HG03175 (cell line): Measurements from ENCODE around the gene TPO.
"Not testable (repeated sequence)": the region's sequence is repeated elsewhere in the genome, so short reads cannot be mapped to it uniquely, and the experiment has no call there.

Experiments
- ATAC-seq: cut with Tn5 transposase; IDR thresholded peaks from one replicate; pipeline ENCODE4 v1.9.1; 2021; ENCODE audit warnings: mild to moderate bottlenecking, moderate library complexity; ENCODE audit not compliant: unreplicated experiment

Gene TPO

DNA sequence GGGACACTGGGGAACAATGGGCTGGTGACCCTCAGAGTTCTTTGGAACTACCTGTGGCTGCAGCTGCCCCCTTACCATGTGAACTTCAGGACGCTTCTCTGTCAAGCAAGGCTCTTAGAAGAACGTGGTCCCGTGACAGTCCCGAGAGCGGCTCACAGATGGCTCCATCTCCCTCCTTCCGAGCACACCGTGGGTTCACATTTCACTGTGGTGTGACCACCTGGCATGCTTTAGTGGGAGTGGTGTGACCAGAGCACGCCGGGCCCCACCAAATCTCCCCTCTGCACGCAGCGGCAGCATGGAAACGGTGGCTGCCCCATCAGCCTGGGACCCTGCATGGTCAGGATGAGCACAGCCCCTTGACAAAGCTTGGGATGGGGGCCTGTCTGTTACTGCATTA is 9.7 kb upstream of the TPO start:
- ATAC-seq, result no peak

DNA sequence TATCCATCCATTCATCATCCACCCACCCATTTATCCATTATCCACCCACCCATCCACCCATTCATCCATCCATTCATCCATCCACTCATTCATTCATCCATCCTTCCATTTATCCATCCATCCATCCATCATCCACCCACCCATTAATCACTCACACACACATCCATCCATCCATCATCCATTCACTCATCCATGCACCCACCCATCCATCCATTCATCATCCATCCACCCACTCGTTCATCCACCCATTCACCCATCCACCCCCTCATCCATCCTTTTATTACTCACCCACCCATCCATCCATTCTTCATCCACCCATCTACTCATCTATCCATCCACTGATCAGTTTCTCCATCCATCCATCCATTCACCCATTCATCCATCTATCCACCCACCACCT is 8.1 kb upstream of the TPO start:
- ATAC-seq, result no peak

DNA sequence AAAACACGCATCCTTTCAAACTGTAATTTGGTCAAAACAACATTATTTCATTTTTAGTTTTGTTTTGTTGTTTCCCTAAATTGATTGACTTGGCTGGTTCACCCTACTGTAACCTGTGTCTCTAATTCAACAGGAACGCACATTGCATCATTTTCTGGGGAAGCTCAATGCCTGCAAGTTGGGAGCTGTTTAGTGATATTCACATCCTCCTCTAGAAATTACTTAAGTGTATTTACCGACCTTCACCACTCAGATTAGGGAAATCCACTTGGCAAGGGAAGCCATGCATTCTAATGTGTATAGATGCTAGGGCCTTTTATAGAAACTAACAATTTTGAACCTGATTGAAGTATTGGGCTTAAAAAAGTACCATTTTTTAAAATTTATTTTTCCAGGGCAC is 7.3 kb upstream of the TPO start:
- no peak for ATAC-seq

DNA sequence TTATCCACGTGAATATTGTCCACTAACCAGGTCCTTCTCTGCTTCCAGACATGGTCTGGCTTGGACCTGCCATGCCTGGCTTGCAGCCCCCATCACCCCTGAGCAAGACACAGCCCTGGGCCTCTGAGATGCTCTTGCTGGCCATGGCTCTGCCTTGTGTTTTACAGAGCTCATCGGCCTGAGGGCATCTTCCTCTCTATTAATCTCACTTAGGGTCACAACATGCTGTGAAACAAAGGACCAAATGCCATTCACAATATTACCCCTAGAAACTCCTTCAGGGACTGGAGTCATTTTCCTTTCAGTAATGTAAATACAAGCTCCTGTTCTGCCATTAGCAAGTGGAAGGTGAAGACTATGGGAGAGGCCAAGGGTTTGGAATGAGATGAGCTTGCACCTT is 6.8 kb upstream of the TPO start:
- ATAC-seq, result no peak

DNA sequence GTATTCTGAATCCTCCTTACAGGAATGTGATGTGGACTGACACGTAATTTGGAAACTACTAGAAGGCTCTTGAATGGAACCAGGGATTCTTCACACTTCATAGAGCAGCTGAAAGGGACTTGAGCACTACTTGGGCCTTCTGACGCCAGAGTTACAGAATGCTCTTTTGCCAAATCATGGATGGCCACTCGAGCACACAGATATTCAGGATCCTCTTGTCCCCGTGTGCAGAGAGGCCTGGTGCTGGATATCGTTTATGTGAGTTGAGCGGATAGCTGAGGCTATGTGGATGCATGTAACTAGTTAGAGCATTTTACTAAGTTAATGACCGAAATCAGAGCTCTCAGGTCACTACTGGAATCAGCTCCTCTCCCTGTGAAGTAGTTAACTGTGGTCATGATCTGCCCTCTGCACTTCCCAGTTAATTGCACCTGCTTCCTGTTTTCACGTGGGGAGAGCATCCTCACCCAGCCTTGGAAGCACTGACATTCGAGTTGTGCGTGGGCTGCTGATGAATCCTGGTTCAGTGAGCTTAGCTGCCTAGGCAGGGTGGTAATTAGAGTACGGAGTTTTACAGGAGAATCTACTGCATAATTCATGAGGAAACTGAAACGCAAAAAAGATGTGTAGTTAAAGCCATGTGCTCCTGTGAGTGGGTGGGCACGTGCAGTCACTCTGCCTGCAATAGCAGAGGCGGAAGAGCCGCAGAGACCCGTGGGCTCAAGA is 5.2 kb upstream of the TPO start:
- no peak for ATAC-seq

DNA sequence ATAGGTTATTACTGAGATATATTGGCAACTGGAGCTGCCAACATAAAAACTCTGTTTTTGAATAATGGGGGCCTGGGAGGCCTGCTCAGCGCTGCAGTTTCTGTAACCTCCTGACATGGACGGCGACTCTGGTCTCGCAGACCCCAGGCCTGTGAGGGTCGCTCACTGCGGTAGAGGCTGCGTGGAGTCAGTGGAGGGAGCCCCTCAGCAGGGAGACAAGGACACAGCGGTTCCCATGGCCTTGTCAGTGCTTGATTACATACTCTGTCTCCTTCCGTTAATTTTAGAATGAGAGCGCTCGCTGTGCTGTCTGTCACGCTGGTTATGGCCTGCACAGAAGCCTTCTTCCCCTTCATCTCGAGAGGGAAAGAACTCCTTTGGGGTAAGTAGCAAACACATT is 858 bp downstream of the TPO start:
- no peak for ATAC-seq

DNA sequence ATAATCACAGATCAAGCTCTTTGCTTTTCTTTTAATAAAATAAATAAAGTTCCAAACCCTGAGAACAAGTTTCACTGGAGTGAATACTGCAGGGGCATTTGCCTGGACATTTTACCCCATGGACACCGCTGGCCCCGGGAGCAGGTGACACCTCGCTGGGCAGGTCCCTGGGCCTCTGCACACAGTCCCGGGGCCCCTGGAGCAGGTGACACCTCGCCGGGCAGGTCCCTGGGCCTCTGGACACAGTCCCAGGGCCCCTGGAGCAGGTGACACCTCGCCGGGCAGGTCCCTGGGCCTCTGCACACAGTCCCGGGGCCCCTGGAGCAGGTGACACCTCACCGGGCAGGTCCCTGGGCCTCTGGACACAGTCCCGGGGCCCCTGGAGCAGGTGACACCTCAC is 1.6 kb downstream of the TPO start:
- ATAC-seq, result not testable (repeated sequence)

DNA sequence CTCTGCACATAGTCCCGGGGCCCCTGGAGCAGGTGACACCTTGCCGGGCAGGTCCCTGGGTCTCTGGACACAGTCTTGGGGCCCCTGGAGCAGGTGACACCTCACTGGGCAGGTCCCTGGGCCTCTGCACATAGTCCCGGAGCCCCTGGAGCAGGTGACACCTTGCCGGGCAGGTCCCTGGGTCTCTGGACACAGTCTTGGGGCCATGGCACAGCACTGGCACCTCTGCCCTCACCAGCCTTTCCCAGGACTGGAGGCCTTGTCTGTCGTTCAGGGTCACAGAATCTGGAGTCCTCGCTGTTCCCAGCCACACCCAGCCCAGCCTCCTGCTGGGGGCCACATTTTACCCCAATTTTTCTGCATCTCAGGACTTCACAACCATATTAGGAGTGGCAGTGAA is 2.2 kb downstream of the TPO start:
- ATAC-seq, result no peak

DNA sequence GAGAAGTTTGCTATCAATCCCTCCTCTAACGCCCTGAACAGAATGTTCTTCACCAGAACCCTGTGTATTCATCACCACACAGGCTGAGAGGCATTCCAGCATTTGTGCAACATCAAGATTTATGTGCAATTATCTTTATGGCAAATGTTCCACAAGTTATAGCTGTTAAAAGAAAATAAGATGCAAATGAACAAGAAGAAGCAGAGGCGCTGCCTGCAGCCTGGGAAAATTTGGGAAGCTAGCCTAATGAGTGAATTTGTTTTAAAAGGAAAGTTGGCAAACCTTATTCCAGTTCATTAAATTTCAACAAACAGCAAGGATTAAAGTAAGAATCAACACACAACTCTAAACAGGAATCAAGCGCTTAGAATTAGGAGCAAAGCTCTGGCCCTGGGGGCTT is 5.3 kb downstream of the TPO start:
- no peak for ATAC-seq

DNA sequence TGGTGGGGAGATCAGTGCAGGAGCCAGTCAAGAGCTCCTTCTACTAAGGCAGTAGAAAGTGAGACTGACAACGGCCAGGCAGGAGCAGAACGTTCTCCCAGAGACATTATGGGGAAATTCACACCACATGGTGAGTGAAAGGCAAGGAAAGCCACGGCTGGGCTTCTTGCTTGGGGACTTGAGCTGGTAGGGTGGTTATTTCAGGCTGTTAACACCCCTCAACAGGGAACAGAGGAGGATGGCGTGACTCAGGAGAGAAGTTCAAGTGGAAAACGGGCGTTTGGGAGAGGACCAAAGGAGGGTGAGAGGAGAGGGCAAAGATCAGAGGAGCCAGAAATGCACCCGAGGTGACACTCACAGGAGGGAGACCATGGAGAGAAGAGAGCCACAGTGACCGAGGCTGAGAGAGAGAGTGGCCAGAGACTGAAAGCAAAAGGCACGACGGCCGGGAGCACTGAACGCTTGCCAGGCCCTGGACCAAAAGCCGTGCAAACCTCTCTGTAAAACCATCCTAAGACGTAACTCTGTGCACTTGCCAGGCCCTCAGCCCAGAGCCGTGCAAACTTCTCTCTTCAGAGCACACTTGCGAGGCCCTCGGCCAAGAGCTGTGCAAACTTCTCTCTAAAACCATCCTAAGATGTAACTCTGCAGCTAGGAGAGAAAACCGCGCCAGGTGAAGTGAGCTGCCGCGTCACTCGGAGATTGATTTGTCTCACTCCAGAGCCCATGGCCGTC is 7.7 kb downstream of the TPO start:
- ATAC-seq, result no peak

DNA sequence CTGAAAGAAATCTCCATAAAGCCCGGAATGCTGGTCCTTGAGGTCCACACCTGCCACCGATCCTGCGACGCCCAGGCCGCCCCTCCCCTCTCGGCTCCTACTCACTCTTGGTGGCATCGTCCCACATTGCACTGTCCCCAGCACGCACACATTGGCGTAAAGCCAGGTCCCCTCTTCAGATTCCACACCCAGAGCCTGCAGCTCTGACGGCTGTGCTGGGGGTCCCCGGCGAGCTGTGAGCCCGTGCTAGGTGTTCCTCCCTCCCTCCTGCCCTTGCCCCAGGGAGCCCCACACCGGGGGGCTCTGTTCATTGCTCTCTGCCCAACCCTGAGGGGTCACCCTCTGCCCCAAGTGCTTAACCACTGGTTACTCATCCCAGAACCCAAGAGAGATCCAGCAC is 8.5 kb downstream of the TPO start:
- no peak for ATAC-seq

DNA sequence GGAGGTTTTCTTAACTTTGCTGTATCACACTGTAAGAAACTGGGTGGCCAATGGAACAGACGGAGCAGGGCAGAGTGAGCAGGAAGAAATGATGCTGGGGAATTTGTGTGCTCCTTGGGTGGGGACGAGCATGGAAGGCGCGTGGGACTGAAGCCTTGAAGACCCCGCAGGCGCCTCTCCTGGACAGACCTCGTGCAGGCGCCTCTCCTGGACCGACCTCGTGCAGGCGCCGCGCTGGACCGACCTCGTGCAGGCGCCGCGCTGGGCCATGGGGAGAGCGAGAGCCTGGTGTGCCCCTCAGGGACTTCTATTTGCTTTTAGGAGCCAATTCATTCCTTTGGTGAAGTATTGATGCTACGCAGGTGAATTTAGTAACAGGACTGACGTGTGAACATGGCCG is 8.9 kb downstream of the TPO start:
- ATAC-seq, result no peak

DNA sequence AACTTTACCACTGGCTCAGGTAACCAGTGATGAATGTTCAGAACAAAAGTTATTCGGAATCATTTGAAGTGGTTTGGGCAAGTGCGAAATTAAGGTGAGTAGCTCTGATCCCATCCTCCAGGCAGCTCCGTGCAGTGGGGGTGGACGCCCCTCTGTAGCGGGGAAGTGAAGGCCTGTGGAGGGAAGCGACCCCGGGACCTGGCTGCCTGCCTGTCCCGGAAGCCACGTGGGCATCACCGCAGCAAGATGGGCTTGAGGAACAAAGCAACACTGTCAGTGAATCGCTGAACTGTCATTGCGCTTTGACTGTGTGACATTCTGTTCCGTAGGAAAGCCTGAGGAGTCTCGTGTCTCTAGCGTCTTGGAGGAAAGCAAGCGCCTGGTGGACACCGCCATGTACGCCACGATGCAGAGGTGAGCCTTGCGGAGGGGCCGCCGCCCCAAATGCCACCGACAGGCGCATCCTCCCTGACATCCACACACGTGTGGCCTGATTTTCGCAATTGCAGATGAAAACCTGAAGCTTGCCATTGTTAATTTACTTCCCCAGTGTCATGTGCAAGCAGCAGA is 9.5 kb downstream of the TPO start:
- no peak for ATAC-seq

DNA sequence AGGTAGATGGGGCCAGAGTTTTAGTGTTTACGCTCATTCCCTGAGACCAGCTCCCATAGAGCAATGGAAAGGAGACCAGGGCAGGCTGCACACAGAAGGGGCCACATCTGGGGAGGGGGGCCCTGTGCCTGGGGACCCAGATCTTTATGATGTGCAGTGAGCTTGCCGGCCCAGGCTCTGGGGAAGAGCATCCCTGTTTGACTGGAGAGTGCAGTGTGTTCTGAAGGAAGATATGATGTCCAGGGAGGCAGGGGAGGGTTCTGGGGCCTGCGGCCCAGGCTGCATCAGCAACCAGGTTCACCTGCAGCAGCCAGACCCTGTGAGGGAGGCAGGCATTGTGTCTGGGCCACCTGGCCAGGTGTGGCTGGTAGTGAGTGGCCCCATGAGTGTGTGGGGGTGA is 13.8 kb downstream of the TPO start:
- no peak for ATAC-seq

DNA sequence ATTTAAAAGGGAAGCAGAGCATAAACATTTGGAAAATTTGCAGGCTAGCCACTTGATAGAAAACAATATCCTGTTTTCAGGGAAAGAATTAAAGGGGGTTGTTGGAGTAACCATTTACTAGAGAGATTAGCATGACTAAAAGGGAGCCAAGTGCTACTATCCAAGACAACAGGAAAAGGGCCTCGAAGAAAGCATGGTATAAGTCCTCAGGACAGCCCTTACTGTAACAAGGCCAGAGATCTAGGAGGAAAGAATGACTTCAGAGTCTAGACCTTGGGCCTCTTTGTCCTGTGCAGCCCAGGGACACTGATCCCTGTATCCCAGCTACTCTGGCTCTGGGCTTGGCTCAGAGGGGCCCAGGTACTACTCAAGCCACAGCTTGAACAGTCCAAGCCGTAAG is 16.6 kb downstream of the TPO start:
- no peak for ATAC-seq

DNA sequence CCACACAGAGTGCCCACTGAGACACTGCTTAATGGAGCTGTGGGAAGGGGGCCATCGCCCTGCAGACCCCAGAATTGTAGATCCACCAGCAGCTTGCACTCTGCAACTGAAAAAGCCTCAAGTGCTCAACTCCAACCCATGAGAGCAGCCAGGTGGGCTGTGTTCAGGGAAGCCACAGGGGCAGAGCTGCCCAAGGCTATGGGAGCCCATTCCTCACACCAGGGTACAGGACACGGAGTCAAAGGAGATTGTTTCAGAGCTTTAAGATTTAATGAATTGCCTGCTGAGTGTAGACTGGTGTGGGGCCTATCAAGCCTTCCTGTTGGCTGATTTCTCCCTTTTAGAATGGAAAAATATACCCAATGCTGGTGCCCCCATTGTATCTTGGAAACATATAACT is 17.2 kb downstream of the TPO start:
- no peak for ATAC-seq

DNA sequence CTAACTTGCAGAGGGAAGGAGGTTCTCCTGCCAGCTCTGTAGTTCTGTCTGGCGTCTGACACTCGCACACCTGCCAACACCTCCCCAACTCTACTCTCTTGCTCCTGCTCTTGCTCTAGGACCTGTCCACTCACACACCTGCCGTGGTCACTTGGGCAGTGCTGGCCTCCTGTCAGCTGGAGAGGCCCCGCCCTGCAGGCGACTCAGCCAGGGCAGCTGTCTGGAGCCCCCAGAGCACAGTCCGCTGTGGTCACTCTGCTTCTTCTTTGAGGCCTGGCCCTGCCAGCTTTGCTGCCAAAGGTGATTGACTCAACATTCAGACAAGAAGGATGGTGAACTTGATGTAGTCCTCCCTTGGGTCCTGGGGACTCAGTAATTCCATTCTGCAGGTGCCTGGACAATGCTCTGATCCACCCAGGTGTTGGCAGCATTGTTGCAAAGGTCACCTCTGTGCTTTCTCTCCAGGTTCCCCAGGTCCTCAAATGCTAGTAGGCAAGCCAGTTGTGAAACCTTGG is 18.7 kb downstream of the TPO start:
- ATAC-seq, result no peak

DNA sequence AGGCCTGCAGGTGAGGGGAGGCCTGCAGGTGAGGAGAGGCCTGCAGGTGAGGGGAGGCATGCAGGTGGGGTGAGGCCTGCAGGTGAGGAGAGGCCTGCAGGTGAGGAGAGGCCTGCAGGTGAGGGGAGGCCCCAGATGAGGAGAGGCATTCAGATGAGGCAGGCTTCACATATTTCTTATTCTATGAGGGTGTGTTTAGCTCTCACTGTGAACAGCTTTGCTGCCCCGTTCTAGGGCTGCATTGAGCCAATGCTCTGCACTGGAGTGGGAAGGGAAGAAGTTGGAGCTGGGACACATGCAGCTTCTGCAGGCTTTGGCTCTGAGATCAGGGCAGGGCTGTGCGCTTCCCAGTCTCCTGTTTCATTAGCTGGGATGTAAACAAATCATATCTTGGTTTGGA is 19.5 kb downstream of the TPO start:
- no peak for ATAC-seq

DNA sequence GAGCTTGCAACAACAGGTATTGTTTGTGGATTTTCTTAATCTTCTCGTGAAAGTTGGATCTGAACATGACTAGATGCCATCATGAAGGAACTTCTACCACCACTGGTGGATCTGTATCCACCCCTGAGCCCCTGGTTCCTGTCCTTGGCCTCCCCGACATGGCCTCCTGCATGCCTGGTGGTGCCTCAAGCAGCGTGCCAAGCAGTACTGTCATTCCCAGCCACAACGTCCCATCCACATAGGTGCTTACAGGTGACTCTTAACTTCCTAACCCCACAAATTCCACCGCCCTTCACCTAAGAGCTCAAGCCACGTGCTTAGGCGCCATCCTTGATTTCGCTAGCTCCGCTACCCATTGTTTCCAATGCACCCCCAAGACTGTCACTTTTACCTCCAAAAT is 23.1 kb downstream of the TPO start:
- ATAC-seq, result no peak

DNA sequence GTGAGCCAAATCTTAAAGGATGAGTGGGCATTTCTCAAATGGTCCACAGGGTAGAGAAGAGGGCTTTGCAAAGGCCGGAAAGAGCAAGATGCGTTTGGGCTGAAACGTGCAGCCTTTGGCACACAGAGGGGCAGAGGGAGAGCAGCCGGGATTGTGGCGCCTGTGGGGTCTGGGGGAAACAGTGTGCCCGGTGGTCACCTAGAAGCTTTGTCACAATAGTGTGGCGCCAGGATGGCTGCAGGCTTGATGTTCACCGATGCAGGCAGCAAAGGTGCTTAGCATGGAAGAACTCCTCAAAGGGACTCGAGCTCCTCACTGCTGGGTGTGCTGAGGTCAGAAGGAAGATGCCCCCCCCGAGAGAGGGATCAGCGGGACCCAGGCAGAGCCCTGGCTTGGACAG is 23.8 kb downstream of the TPO start:
- ATAC-seq, result no peak

DNA sequence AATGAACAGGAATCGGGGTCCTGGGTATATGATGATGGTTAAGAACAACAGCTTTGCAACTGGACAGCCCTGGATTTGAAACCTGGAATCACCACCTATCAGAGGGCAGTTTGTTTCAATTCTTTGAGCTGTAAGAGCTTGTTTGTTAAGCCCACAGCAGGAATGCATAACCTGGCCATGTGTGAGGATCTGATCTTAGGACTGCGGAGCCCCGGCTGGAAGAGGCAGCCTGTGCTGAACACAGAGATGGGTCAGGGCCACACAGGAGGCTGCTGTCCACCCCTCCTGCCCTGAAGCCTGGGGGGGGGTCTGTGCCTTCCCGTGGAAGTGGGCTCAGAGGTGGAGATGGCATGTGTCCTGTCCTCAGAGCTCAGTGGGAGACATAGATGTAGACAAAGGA is 24.3 kb downstream of the TPO start:
- ATAC-seq, result no peak

DNA sequence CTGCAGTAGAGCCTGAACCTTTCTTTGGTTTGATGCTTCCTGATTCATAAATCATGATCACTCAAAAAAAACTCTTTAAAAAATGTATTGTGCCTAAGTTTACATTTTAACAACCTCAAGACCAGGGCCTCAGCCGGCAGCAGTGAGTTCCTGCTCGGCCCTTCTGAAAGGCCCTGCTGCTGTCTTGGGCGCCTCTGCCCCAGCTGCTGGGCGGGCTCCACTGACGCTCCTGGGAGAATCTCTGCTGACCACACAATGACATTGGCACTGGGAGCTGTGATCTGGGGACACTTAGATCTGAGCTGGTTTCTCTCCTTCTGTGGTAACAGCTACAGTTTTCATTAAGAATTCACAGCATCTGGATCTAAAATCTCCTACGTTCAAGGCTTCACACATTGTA is 25.7 kb downstream of the TPO start:
- ATAC-seq, result no peak
